Measurements from ENCODE around the gene DLG2.

DNA sequence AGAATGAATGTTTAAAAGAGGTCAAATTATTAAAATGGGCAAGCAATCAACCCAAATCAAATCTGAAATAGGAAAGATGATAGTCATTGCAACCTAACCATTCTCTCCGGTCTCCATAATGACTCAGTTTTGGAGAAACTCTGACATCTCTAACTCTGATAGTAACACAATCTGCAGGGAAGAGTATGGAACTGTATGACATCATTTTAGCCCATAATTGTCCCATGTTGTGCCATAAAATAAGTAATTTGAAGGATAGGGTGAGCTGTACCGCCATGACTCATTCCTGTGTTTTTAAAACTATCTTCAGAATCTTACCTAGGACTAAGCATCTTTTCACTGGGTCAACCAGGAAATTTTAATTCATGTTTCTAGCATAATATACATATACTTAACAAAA lies 350.8 kb downstream of the DLG2 start:
- no peak for TF ChIP-seq POLR2AphosphoS5 (IDR thresholded peaks at IDR 0.05)
- TF ChIP-seq POLR2A (IDR thresholded peaks at IDR 0.05), result no peak
